ENCODE results near the gene NAT9.

DNA sequence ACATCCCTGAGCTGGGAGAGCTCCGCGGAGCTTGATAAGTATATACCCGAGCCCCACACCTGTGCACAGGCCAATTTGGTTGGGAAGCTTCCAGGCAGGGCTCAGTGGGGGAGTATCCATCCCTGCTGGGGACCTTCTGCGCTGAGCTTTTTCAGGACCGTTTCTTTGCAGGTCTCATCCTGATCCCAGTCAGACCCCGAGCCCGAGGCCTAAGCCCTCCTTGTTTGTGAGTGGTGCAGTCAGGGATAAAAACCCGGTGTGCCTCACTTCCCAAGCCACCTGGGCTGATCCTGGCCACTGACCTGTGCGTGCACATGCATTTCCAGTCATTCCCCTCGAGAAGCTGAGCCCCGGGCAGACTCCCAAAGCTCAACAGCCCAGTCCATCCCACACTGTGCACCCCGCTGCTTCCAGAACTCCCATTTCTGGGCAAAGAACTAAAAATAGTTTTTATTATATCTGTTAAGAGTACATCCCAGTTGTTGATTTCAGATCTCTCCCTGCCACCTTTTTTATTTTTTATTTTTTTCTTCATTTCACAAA, 27.3 kb upstream of the NAT9 start:
- TF ChIP-seq, protein P1, sequence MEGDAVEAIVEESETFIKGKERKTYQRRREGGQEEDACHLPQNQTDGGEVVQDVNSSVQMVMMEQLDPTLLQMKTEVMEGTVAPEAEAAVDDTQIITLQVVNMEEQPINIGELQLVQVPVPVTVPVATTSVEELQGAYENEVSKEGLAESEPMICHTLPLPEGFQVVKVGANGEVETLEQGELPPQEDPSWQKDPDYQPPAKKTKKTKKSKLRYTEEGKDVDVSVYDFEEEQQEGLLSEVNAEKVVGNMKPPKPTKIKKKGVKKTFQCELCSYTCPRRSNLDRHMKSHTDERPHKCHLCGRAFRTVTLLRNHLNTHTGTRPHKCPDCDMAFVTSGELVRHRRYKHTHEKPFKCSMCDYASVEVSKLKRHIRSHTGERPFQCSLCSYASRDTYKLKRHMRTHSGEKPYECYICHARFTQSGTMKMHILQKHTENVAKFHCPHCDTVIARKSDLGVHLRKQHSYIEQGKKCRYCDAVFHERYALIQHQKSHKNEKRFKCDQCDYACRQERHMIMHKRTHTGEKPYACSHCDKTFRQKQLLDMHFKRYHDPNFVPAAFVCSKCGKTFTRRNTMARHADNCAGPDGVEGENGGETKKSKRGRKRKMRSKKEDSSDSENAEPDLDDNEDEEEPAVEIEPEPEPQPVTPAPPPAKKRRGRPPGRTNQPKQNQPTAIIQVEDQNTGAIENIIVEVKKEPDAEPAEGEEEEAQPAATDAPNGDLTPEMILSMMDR (IDR thresholded peaks at IDR 0.05; ENCODE audit: extremely low read depth in 1 of 2, insufficient read depth in 1 of 2, low read depth in 1 of 2, low read length in 2 of 2): no peak
- TF ChIP-seq POLR2A (IDR thresholded peaks at IDR 0.05; ENCODE audit: low read depth, low read length): no peak
- TF ChIP-seq POLR2AphosphoS5 (IDR thresholded peaks at IDR 0.05; ENCODE audit: insufficient read depth, low read depth, low read length): no peak

Data from endothelial cell of umbilical vein (primary cell).